H1 (cell line): Measurements from ENCODE around the gene SLC2A3. TPM values are rescaled to one million over a fixed set of nuclear protein-coding genes. Genes with fewer than 3 reads are reported as not detected.

Experiments
- CTCF ChIA-PET: fragments of 300-600 bp; sonication (Branson Sonifier 250); formaldehyde crosslinking; loops from one replicate; lab custom pipeline; 2021; ENCODE audit not compliant: partially characterized antibody; lab: Charles Lee
- POLR2A ChIA-PET: fragments of 300-600 bp; sonication (Branson Sonifier 250); formaldehyde crosslinking; loops from one replicate; lab custom pipeline; 2021; ENCODE audit warnings: inconsistent platforms; ENCODE audit not compliant: partially characterized antibody; lab: Charles Lee
- DNase-seq, 2 experiments: peaks; one replicate each; pipeline versions ENCODE4 v3.0.0 to v3.0.0-alpha.2; 2010 to 2022; ENCODE audit warnings: low spot score in 2 of 2, low read depth in 1 of 2, mixed read lengths in 1 of 2
- FAIRE-seq: peaks from 2 replicates; lab custom pipeline; 2011; peaks lifted over from hg19 to GRCh38; lab: Jason Lieb, UNC
- H2AFZ ChIP-seq: 2 replicates; pipeline ENCODE4 v1.8.1; 2012; ENCODE audit warnings: low read length, inconsistent platforms
- H2AK5ac ChIP-seq: 2 replicates; pipeline ENCODE4 v1.6.1; 2013; ENCODE audit warnings: low read depth, low read length
- H2BK120ac ChIP-seq: replicated peaks from 2 replicates; pipeline ENCODE3; 2013; ENCODE audit warnings: low read depth, low read length, inconsistent platforms
- H2BK12ac ChIP-seq: 2 replicates; pipeline ENCODE4 v1.6.1; 2013; ENCODE audit warnings: low read depth, low read length
- H2BK15ac ChIP-seq: 2 replicates; pipeline ENCODE4 v1.6.1; 2013; ENCODE audit warnings: low read length
- H2BK20ac ChIP-seq: 2 replicates; pipeline ENCODE4 v1.6.1; 2013; ENCODE audit warnings: low read length
- H2BK5ac ChIP-seq: 2 replicates; pipeline ENCODE4 v1.6.1; 2013; ENCODE audit warnings: low read depth, low read length
- H3K14ac ChIP-seq: 2 replicates; pipeline ENCODE4 v1.6.1; 2013; ENCODE audit warnings: inconsistent platforms; ENCODE audit not compliant: insufficient read length
- H3K18ac ChIP-seq: 2 replicates; pipeline ENCODE4 v1.6.1; 2013; ENCODE audit warnings: low read length; ENCODE audit errors: extremely low read depth
- H3K23ac ChIP-seq: 2 replicates; pipeline ENCODE4 v1.6.1; 2013; ENCODE audit warnings: inconsistent platforms; ENCODE audit not compliant: insufficient read length
- H3K23me2 ChIP-seq: 2 replicates; pipeline ENCODE4 v1.6.1; 2013; ENCODE audit warnings: low read depth, low read length
- H3K27ac ChIP-seq: 2 replicates; pipeline ENCODE4 v1.6.1; 2011; ENCODE audit warnings: low read depth, low read length, inconsistent platforms
- H3K27me3 ChIP-seq, 4 experiments: replicated peaks in 1 of 4; 1 replicate in 1 of 4; 2 replicates in 3 of 4; pipeline versions ENCODE4 v1.6.1 to v1.8.1; 2011 to 2013; ENCODE audit warnings: low read length in 3 of 4, mild to moderate bottlenecking in 3 of 4, inconsistent platforms in 2 of 4, mixed read lengths in 2 of 4, moderate library complexity in 1 of 4; ENCODE audit not compliant: control insufficient read depth in 3 of 4, insufficient read depth in 3 of 4; ENCODE audit errors: extremely low read depth in 1 of 4
- H3K36me3 ChIP-seq, 4 experiments: 2 replicates each; pipeline versions ENCODE4 v1.6.1 to v1.8.1; 2011 to 2013; ENCODE audit warnings: mild to moderate bottlenecking in 4 of 4, low read length in 3 of 4, moderate library complexity in 2 of 4, control low read depth in 1 of 4, inconsistent platforms in 1 of 4; ENCODE audit not compliant: insufficient read depth in 4 of 4, control insufficient read depth in 2 of 4
- H3K4ac ChIP-seq: replicated peaks from 2 replicates; pipeline ENCODE3; 2013; ENCODE audit warnings: low read length, low read depth, mixed read lengths, inconsistent platforms; ENCODE audit not compliant: insufficient read length
- H3K4me1 ChIP-seq, 4 experiments: replicated peaks in 1 of 4; 1 replicate in 1 of 4; 2 replicates in 3 of 4; pipeline versions ENCODE4 v1.6.1 to v1.8.1; 2011 to 2013; ENCODE audit warnings: low read length in 3 of 4, inconsistent platforms in 2 of 4, mixed read lengths in 1 of 4; ENCODE audit not compliant: insufficient read depth in 4 of 4, control insufficient read depth in 3 of 4
- H3K4me2 ChIP-seq, 2 experiments: 2 replicates each; pipeline versions ENCODE4 v1.6.1 to v1.8.1; 2011 to 2013; ENCODE audit warnings: low read depth in 2 of 2, low read length in 2 of 2, control low read depth in 1 of 2, inconsistent platforms in 1 of 2, mild to moderate bottlenecking in 1 of 2; ENCODE audit not compliant: insufficient read depth in 1 of 2
- H3K4me3 ChIP-seq, 4 experiments: fragments of 200-600, 300-600 bp in 1 of 4; sonication (generic), shearing (Covaris generic), sonication (Bioruptor Twin) in 1 of 4; 2 replicates each; pipeline versions ENCODE4 v1.5.1 to v1.8.1; 2011 to 2016; ENCODE audit warnings: low read length in 4 of 4, low read depth in 3 of 4, control low read depth in 2 of 4, inconsistent platforms in 2 of 4, mild to moderate bottlenecking in 2 of 4, mixed read lengths in 1 of 4, moderate library complexity in 1 of 4; ENCODE audit not compliant: insufficient read depth in 2 of 4; ENCODE audit errors: extremely low read depth in 1 of 4
- H3K56ac ChIP-seq: replicated peaks from 2 replicates; pipeline ENCODE3; 2013; ENCODE audit warnings: low read depth, mild to moderate bottlenecking, mixed read lengths, low read length, inconsistent platforms; ENCODE audit not compliant: insufficient read length
- H3K79me1 ChIP-seq: 2 replicates; pipeline ENCODE4 v1.6.1; 2013; ENCODE audit warnings: low read depth, low read length, control low read depth
- H3K79me2 ChIP-seq, 2 experiments: 2 replicates each; pipeline versions ENCODE4 v1.6.1 to v1.8.1; 2012 to 2013; ENCODE audit warnings: low read length in 2 of 2, mild to moderate bottlenecking in 2 of 2, inconsistent platforms in 1 of 2; ENCODE audit not compliant: insufficient read depth in 2 of 2, control insufficient read depth in 1 of 2
- H3K9ac ChIP-seq, 4 experiments: replicated peaks in 1 of 4; 1 replicate in 1 of 4; 2 replicates in 3 of 4; pipeline versions ENCODE4 v1.6.1 to v1.8.1; 2011 to 2013; ENCODE audit warnings: low read depth in 3 of 4, low read length in 3 of 4, control low read depth in 2 of 4, mild to moderate bottlenecking in 2 of 4, moderate library complexity in 2 of 4, inconsistent platforms in 1 of 4; ENCODE audit errors: extremely low read depth in 1 of 4
- H3K9me3 ChIP-seq, 2 experiments: 2 replicates each; pipeline versions ENCODE4 v1.6.1 to v1.8.1; 2012 to 2013; ENCODE audit warnings: mild to moderate bottlenecking in 2 of 2, moderate library complexity in 2 of 2, control low read depth in 1 of 2, inconsistent platforms in 1 of 2, low read depth in 1 of 2, low read length in 1 of 2, mixed read lengths in 1 of 2; ENCODE audit not compliant: insufficient read depth in 2 of 2
- H4K20me1 ChIP-seq, 2 experiments: replicated peaks in 1 of 2; 2 replicates each; pipeline versions ENCODE3 to v1.8.1; 2011 to 2013; ENCODE audit warnings: inconsistent platforms in 2 of 2, low read length in 2 of 2, mild to moderate bottlenecking in 1 of 2; ENCODE audit not compliant: insufficient read depth in 2 of 2, control insufficient read depth in 1 of 2
- H4K5ac ChIP-seq: 2 replicates; pipeline ENCODE4 v1.6.1; 2013; ENCODE audit warnings: low read length, low read depth, mixed read lengths, inconsistent platforms; ENCODE audit not compliant: insufficient read length
- H4K8ac ChIP-seq: 2 replicates; pipeline ENCODE4 v1.8.0; 2013; ENCODE audit warnings: mild to moderate bottlenecking, moderate library complexity, low read length, inconsistent platforms; ENCODE audit not compliant: insufficient read depth; ENCODE audit errors: extremely low read depth
- H4K91ac ChIP-seq: replicated peaks from 2 replicates; pipeline ENCODE3; 2013; ENCODE audit warnings: low read length, mixed read lengths, inconsistent platforms; ENCODE audit not compliant: insufficient read length
- CREB1 ChIP-seq: IDR thresholded peaks from 2 replicates; pipeline ENCODE4 v1.6.1; 2012; ENCODE audit warnings: inconsistent platforms
- EGR1 ChIP-seq: IDR thresholded peaks from 2 replicates; pipeline ENCODE4 v1.6.1; 2011; ENCODE audit warnings: low read depth, low read length, borderline replicate concordance
- HDAC2 ChIP-seq, 2 experiments: fragments of 300-600 bp in 1 of 2; sonication (generic) in 1 of 2; IDR thresholded peaks; 2 replicates each; pipeline ENCODE4 v1.6.1; 2011 to 2012; ENCODE audit warnings: low read depth in 2 of 2, low read length in 2 of 2, mild to moderate bottlenecking in 2 of 2, moderate library complexity in 2 of 2, borderline replicate concordance in 1 of 2, inconsistent platforms in 1 of 2
- KDM5A ChIP-seq: fragments of 200-600 bp; IDR thresholded peaks from 2 replicates; pipeline ENCODE4 v1.7.1; 2012; ENCODE audit warnings: mild to moderate bottlenecking, low read length, inconsistent platforms, mixed read lengths
- NANOG ChIP-seq: IDR thresholded peaks from 2 replicates; pipeline ENCODE4 v1.6.1; 2011; ENCODE audit warnings: low read length, low read depth, mild to moderate bottlenecking, inconsistent platforms; ENCODE audit not compliant: insufficient read depth, poor library complexity, severe bottlenecking
- POLR2A ChIP-seq, 2 experiments: IDR thresholded peaks; 1 replicate in 1 of 2; 2 replicates in 1 of 2; pipeline ENCODE4 v1.6.1; 2011; ENCODE audit warnings: low read depth in 2 of 2, low read length in 2 of 2, mild to moderate bottlenecking in 2 of 2; ENCODE audit errors: control extremely low read depth in 1 of 2
- RFX5 ChIP-seq: IDR thresholded peaks from 2 replicates; pipeline ENCODE4 v1.6.1; 2011; ENCODE audit warnings: low read depth, low read length, improper control_type of control experiment, borderline replicate concordance
- SIN3A ChIP-seq, 2 experiments: IDR thresholded peaks in 1 of 2; conservative IDR thresholded peaks in 1 of 2; 2 replicates each; pipeline ENCODE4 v1.6.1; 2011 to 2012; ENCODE audit warnings: low read length in 2 of 2, improper control_type of control experiment in 1 of 2, low read depth in 1 of 2, mild to moderate bottlenecking in 1 of 2
- SP1 ChIP-seq: IDR thresholded peaks from 2 replicates; pipeline ENCODE4 v1.6.1; 2011; ENCODE audit warnings: low read depth, low read length
- SP2 ChIP-seq: IDR thresholded peaks from 2 replicates; pipeline ENCODE4 v1.6.1; 2012; ENCODE audit warnings: mild to moderate bottlenecking, low read length, inconsistent platforms
- WGBS, 2 experiments: shearing (Covaris generic) in 1 of 2; methylation state at CpG; one replicate each; pipeline versions ENCODE4 v1.1.6 to v1.1.7; 2013 to 2015; ENCODE audit warnings: low lambda C conversion rate in 2 of 2, mixed read lengths in 2 of 2, inconsistent platforms in 1 of 2, low coverage in 1 of 2, missing lambda C conversion rate in 1 of 2; ENCODE audit not compliant: insufficient replicate concordance in 2 of 2, insufficient coverage in 1 of 2, insufficient read length in 1 of 2; ENCODE audit errors: extremely low coverage in 1 of 2, missing lambda C conversion rate in 1 of 2; 5-methylcytosine and 5-hydroxymethylcytosine counted together
- polyA plus RNA-seq, 7 experiments: library from polyadenylated mRNA; depleted of rRNA in 3 of 7; stranded (reverse) in 5 of 7; unstranded in 2 of 7; fragments of >200 nt in 5 of 7; fragments of 200-250 nt in 2 of 7; gene quantifications; 1 replicate in 5 of 7; 2 replicates in 1 of 7; 4 replicates in 1 of 7; pipeline versions ENCODE4 v1.2.1 to v1.2.3, GENCODE V29; 2011 to 2013; ENCODE audit warnings: missing spikeins in 2 of 7, mixed read lengths in 2 of 7
- total RNA-seq: library from RNA; stranded (reverse); fragmentation: NEBNext Ultra II Directional; extraction: Animal tissue kit (Norgen Biotek cat#: 25700); gene quantifications from 2 replicates; pipeline ENCODE4 v1.2.1, GENCODE V29; 2021
- TF ChIP-seq, protein P1 (sequence below): IDR thresholded peaks from 2 replicates; pipeline ENCODE4 v1.6.1; 2012; ENCODE audit warnings: low read length, inconsistent platforms

SLC2A3 gene
- total and polyA plus RNA-seq, 2 of the 8 experiments (the other 6 are each of a cell fraction or from before 2014, with no cell fraction given) = 417 to 688 TPM

DNA sequence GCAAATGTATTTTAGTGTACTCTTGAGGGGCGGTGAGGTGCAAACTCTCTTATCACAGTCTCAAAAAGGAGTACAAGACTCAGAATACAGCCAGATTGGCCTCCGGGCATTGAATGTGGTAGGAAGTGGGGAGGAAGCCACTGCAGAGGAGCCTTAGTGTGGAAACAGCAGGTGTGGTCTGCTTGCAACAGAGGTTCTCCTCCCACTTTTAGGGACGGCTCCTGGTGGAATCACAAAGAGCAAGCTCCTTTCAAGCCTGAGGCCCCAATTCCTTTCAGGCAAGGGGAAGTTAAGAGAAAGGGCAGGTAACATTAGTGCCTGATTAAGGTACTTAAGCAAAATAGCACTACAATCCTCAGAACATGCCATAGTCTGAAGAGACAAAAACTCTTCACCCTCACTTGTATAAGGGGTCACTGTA is 23.7 kb upstream of the SLC2A3 start:
- peak in 1 of 2 experiments; percentile 74 for DNase-seq
- no peaks in the 10 kb centered on the region for H3K79me2 ChIP-seq
- TF ChIP-seq POLR2A (IDR thresholded peaks at IDR 0.05; ENCODE audit: control extremely low read depth in 1 of 2, low read depth in 2 of 2, low read length in 2 of 2) = 0 out of 3 replicates have a peak, but pooled peaks of 1 of the 2 experiments have one; percentile 31
- TF ChIP-seq CREB1 = no peak
- TF ChIP-seq HDAC2 (IDR thresholded peaks at IDR 0.05; ENCODE audit: borderline replicate concordance in 1 of 2, low read depth in 2 of 2, low read length in 2 of 2) = 0 out of 4 replicates have a peak, but pooled peaks of 1 of the 2 experiments have one; percentile 6
- 0 out of 2 replicates have a peak, but pooled peaks have one; percentile 46 for TF ChIP-seq SP1
- TF ChIP-seq SP2 = no peak
- TF ChIP-seq, protein P1, sequence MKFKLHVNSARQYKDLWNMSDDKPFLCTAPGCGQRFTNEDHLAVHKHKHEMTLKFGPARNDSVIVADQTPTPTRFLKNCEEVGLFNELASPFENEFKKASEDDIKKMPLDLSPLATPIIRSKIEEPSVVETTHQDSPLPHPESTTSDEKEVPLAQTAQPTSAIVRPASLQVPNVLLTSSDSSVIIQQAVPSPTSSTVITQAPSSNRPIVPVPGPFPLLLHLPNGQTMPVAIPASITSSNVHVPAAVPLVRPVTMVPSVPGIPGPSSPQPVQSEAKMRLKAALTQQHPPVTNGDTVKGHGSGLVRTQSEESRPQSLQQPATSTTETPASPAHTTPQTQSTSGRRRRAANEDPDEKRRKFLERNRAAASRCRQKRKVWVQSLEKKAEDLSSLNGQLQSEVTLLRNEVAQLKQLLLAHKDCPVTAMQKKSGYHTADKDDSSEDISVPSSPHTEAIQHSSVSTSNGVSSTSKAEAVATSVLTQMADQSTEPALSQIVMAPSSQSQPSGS = no peak
- no peak for TF ChIP-seq EGR1
- TF ChIP-seq RFX5 = no peak
- TF ChIP-seq KDM5A = no peak
- TF ChIP-seq SIN3A (conservative IDR thresholded peaks at IDR 0.05 in 1 of 2, IDR thresholded peaks at IDR 0.05 in 1 of 2; ENCODE audit: low read depth in 1 of 2, low read length in 2 of 2) = no peak
- no peak for TF ChIP-seq NANOG

More for the DNA sequence above, 23.7 kb upstream of the SLC2A3 start:
- Histone ChIP-seq H3K18ac (no peak overlapping the region), H3K4me3 (peak overlapping the region; percentile 11 to 63 (median 41); a peak in 5 of 8 replicates), H4K5ac (peak overlapping the region; percentile 12), H3K23ac (no peak overlapping the region), H2AFZ (no peak overlapping the region), H2BK120ac (no peak overlapping the region), H3K23me2 (peaks cover 7% of the 10 kb centered on the region), H3K36me3 (no peaks in the 10 kb centered on the region), H4K8ac (no peak overlapping the region), H2BK5ac (no peak overlapping the region; the same call in 1 of the 2 replicates), H2BK20ac (no peak overlapping the region), H2AK5ac (no peak overlapping the region), H3K79me1 (no peaks in the 10 kb centered on the region), H3K9ac (peak overlapping the region in 1 of 4 experiments; percentile 28; a peak in 2 of 7 replicates), H4K91ac (no peak overlapping the region), H3K4me2 (peak overlapping the region; percentile 65 to 81), H3K4ac (no peak overlapping the region), H3K27ac (peak overlapping the region; percentile 57; the same call in 1 of the 2 replicates), H3K27me3 (no peaks in the 10 kb centered on the region), H2BK15ac (no peak overlapping the region), H2BK12ac (no peak overlapping the region; the same call in 1 of the 2 replicates), H3K14ac (no peak overlapping the region), H3K56ac (no peak overlapping the region), H3K9me3 (no peaks in the 10 kb centered on the region), H3K4me1 (peaks cover 0 to 6% (median 3%) of the 10 kb centered on the region in 4 experiments; a peak in 6 of 7 replicates), H4K20me1 (no peaks in the 10 kb centered on the region)
- ChIA-PET CTCF (interaction anchor here (0.9 to 5.8 kb wide), 12 partner anchors 11 to 317 kb away, joined by 3 to 73 read pairs (median 4); partner anchors contain the start of gene SLC2A3), POLR2A (interaction anchor here (0.7 to 14.8 kb wide), 17 partner anchors 9 to 96 kb away, joined by 3 to 300 read pairs (median 5); partner anchors contain the start of gene SLC2A3)
- peak; percentile 91 for FAIRE-seq
- 6% methylated on average over 3 of the region's 3 CpGs; no CpG with 5 or more reads in 1 of the 2 experiments for WGBS, 2 experiments
